H1 (cell line): Measurements from ENCODE around the gene FOXO6. TPM values are rescaled to one million over a fixed set of nuclear protein-coding genes. Genes with fewer than 3 reads are reported as not detected.

Source experiments
- CTCF ChIA-PET: fragments of 300-600 bp; sonication (Branson Sonifier 250); formaldehyde crosslinking; loops from one replicate; lab custom pipeline; 2021; ENCODE audit not compliant: partially characterized antibody; lab: Charles Lee
- POLR2A ChIA-PET: fragments of 300-600 bp; sonication (Branson Sonifier 250); formaldehyde crosslinking; loops from one replicate; lab custom pipeline; 2021; ENCODE audit warnings: inconsistent platforms; ENCODE audit not compliant: partially characterized antibody; lab: Charles Lee
- DNase-seq, 2 experiments: peaks; one replicate each; pipeline versions ENCODE4 v3.0.0 to v3.0.0-alpha.2; 2010 to 2022; ENCODE audit warnings: low spot score in 2 of 2, low read depth in 1 of 2, mixed read lengths in 1 of 2
- FAIRE-seq: peaks from 2 replicates; lab custom pipeline; 2011; peaks lifted over from hg19 to GRCh38; lab: Jason Lieb, UNC
- H2AFZ ChIP-seq: 2 replicates; pipeline ENCODE4 v1.8.1; 2012; ENCODE audit warnings: low read length, inconsistent platforms
- H2AK5ac ChIP-seq: 2 replicates; pipeline ENCODE4 v1.6.1; 2013; ENCODE audit warnings: low read depth, low read length
- H2BK120ac ChIP-seq: replicated peaks from 2 replicates; pipeline ENCODE3; 2013; ENCODE audit warnings: low read depth, low read length, inconsistent platforms
- H2BK12ac ChIP-seq: 2 replicates; pipeline ENCODE4 v1.6.1; 2013; ENCODE audit warnings: low read depth, low read length
- H2BK15ac ChIP-seq: 2 replicates; pipeline ENCODE4 v1.6.1; 2013; ENCODE audit warnings: low read length
- H2BK20ac ChIP-seq: 2 replicates; pipeline ENCODE4 v1.6.1; 2013; ENCODE audit warnings: low read length
- H2BK5ac ChIP-seq: 2 replicates; pipeline ENCODE4 v1.6.1; 2013; ENCODE audit warnings: low read depth, low read length
- H3K14ac ChIP-seq: 2 replicates; pipeline ENCODE4 v1.6.1; 2013; ENCODE audit warnings: inconsistent platforms; ENCODE audit not compliant: insufficient read length
- H3K18ac ChIP-seq: 2 replicates; pipeline ENCODE4 v1.6.1; 2013; ENCODE audit warnings: low read length; ENCODE audit errors: extremely low read depth
- H3K23ac ChIP-seq: 2 replicates; pipeline ENCODE4 v1.6.1; 2013; ENCODE audit warnings: inconsistent platforms; ENCODE audit not compliant: insufficient read length
- H3K23me2 ChIP-seq: 2 replicates; pipeline ENCODE4 v1.6.1; 2013; ENCODE audit warnings: low read depth, low read length
- H3K27ac ChIP-seq: 2 replicates; pipeline ENCODE4 v1.6.1; 2011; ENCODE audit warnings: low read depth, low read length, inconsistent platforms
- H3K27me3 ChIP-seq, 4 experiments: replicated peaks in 1 of 4; 1 replicate in 1 of 4; 2 replicates in 3 of 4; pipeline versions ENCODE4 v1.6.1 to v1.8.1; 2011 to 2013; ENCODE audit warnings: low read length in 3 of 4, mild to moderate bottlenecking in 3 of 4, inconsistent platforms in 2 of 4, mixed read lengths in 2 of 4, moderate library complexity in 1 of 4; ENCODE audit not compliant: control insufficient read depth in 3 of 4, insufficient read depth in 3 of 4; ENCODE audit errors: extremely low read depth in 1 of 4
- H3K36me3 ChIP-seq, 4 experiments: 2 replicates each; pipeline versions ENCODE4 v1.6.1 to v1.8.1; 2011 to 2013; ENCODE audit warnings: mild to moderate bottlenecking in 4 of 4, low read length in 3 of 4, moderate library complexity in 2 of 4, control low read depth in 1 of 4, inconsistent platforms in 1 of 4; ENCODE audit not compliant: insufficient read depth in 4 of 4, control insufficient read depth in 2 of 4
- H3K4ac ChIP-seq: replicated peaks from 2 replicates; pipeline ENCODE3; 2013; ENCODE audit warnings: low read length, low read depth, mixed read lengths, inconsistent platforms; ENCODE audit not compliant: insufficient read length
- H3K4me1 ChIP-seq, 4 experiments: replicated peaks in 1 of 4; 1 replicate in 1 of 4; 2 replicates in 3 of 4; pipeline versions ENCODE4 v1.6.1 to v1.8.1; 2011 to 2013; ENCODE audit warnings: low read length in 3 of 4, inconsistent platforms in 2 of 4, mixed read lengths in 1 of 4; ENCODE audit not compliant: insufficient read depth in 4 of 4, control insufficient read depth in 3 of 4
- H3K4me2 ChIP-seq, 2 experiments: 2 replicates each; pipeline versions ENCODE4 v1.6.1 to v1.8.1; 2011 to 2013; ENCODE audit warnings: low read depth in 2 of 2, low read length in 2 of 2, control low read depth in 1 of 2, inconsistent platforms in 1 of 2, mild to moderate bottlenecking in 1 of 2; ENCODE audit not compliant: insufficient read depth in 1 of 2
- H3K4me3 ChIP-seq, 4 experiments: fragments of 200-600, 300-600 bp in 1 of 4; sonication (generic), shearing (Covaris generic), sonication (Bioruptor Twin) in 1 of 4; 2 replicates each; pipeline versions ENCODE4 v1.5.1 to v1.8.1; 2011 to 2016; ENCODE audit warnings: low read length in 4 of 4, low read depth in 3 of 4, control low read depth in 2 of 4, inconsistent platforms in 2 of 4, mild to moderate bottlenecking in 2 of 4, mixed read lengths in 1 of 4, moderate library complexity in 1 of 4; ENCODE audit not compliant: insufficient read depth in 2 of 4; ENCODE audit errors: extremely low read depth in 1 of 4
- H3K56ac ChIP-seq: replicated peaks from 2 replicates; pipeline ENCODE3; 2013; ENCODE audit warnings: low read depth, mild to moderate bottlenecking, mixed read lengths, low read length, inconsistent platforms; ENCODE audit not compliant: insufficient read length
- H3K79me1 ChIP-seq: 2 replicates; pipeline ENCODE4 v1.6.1; 2013; ENCODE audit warnings: low read depth, low read length, control low read depth
- H3K79me2 ChIP-seq, 2 experiments: 2 replicates each; pipeline versions ENCODE4 v1.6.1 to v1.8.1; 2012 to 2013; ENCODE audit warnings: low read length in 2 of 2, mild to moderate bottlenecking in 2 of 2, inconsistent platforms in 1 of 2; ENCODE audit not compliant: insufficient read depth in 2 of 2, control insufficient read depth in 1 of 2
- H3K9ac ChIP-seq, 4 experiments: replicated peaks in 1 of 4; 1 replicate in 1 of 4; 2 replicates in 3 of 4; pipeline versions ENCODE4 v1.6.1 to v1.8.1; 2011 to 2013; ENCODE audit warnings: low read depth in 3 of 4, low read length in 3 of 4, control low read depth in 2 of 4, mild to moderate bottlenecking in 2 of 4, moderate library complexity in 2 of 4, inconsistent platforms in 1 of 4; ENCODE audit errors: extremely low read depth in 1 of 4
- H3K9me3 ChIP-seq, 2 experiments: 2 replicates each; pipeline versions ENCODE4 v1.6.1 to v1.8.1; 2012 to 2013; ENCODE audit warnings: mild to moderate bottlenecking in 2 of 2, moderate library complexity in 2 of 2, control low read depth in 1 of 2, inconsistent platforms in 1 of 2, low read depth in 1 of 2, low read length in 1 of 2, mixed read lengths in 1 of 2; ENCODE audit not compliant: insufficient read depth in 2 of 2
- H4K20me1 ChIP-seq, 2 experiments: replicated peaks in 1 of 2; 2 replicates each; pipeline versions ENCODE3 to v1.8.1; 2011 to 2013; ENCODE audit warnings: inconsistent platforms in 2 of 2, low read length in 2 of 2, mild to moderate bottlenecking in 1 of 2; ENCODE audit not compliant: insufficient read depth in 2 of 2, control insufficient read depth in 1 of 2
- H4K5ac ChIP-seq: 2 replicates; pipeline ENCODE4 v1.6.1; 2013; ENCODE audit warnings: low read length, low read depth, mixed read lengths, inconsistent platforms; ENCODE audit not compliant: insufficient read length
- H4K8ac ChIP-seq: 2 replicates; pipeline ENCODE4 v1.8.0; 2013; ENCODE audit warnings: mild to moderate bottlenecking, moderate library complexity, low read length, inconsistent platforms; ENCODE audit not compliant: insufficient read depth; ENCODE audit errors: extremely low read depth
- H4K91ac ChIP-seq: replicated peaks from 2 replicates; pipeline ENCODE3; 2013; ENCODE audit warnings: low read length, mixed read lengths, inconsistent platforms; ENCODE audit not compliant: insufficient read length
- CBX5 ChIP-seq: fragments of 300-800, 300-1000 bp; sonication (generic); IDR thresholded peaks from 2 replicates; pipeline ENCODE4 v1.7.1; 2016; ENCODE audit warnings: antibody characterized with exemption, low read length, low read depth
- CHD1 ChIP-seq: IDR thresholded peaks from 2 replicates; pipeline ENCODE4 v1.6.1; 2012; ENCODE audit warnings: low read depth, low read length, improper control_type of control experiment
- EZH2 ChIP-seq: fragments of 200-600 bp; sonication (generic); IDR thresholded peaks from 2 replicates; pipeline ENCODE4 v1.7.1; 2012; ENCODE audit warnings: low read depth, mild to moderate bottlenecking, moderate library complexity, low read length, inconsistent platforms; ENCODE audit not compliant: severe bottlenecking
- GTF2F1 ChIP-seq: IDR thresholded peaks from 2 replicates; pipeline ENCODE4 v1.6.1; 2012; ENCODE audit warnings: low read depth, low read length, improper control_type of control experiment, borderline replicate concordance
- MAX ChIP-seq: IDR thresholded peaks from 2 replicates; pipeline ENCODE4 v1.6.1; 2012; ENCODE audit warnings: inconsistent platforms
- NANOG ChIP-seq: IDR thresholded peaks from 2 replicates; pipeline ENCODE4 v1.6.1; 2011; ENCODE audit warnings: low read length, low read depth, mild to moderate bottlenecking, inconsistent platforms; ENCODE audit not compliant: insufficient read depth, poor library complexity, severe bottlenecking
- RNF2 ChIP-seq: fragments of 200-900, 300-1000 bp; sonication (generic); IDR thresholded peaks from 2 replicates; pipeline ENCODE4 v1.7.1; 2016; ENCODE audit warnings: borderline replicate concordance, low read depth, mild to moderate bottlenecking, antibody characterized with exemption, low read length; ENCODE audit not compliant: poor library complexity, severe bottlenecking; ENCODE audit errors: missing control alignments
- SIX5 ChIP-seq: IDR thresholded peaks from 2 replicates; pipeline ENCODE4 v1.6.1; 2011; ENCODE audit warnings: mild to moderate bottlenecking, low read depth, low read length
- TBP ChIP-seq: IDR thresholded peaks from 2 replicates; pipeline ENCODE4 v1.6.1; 2011; ENCODE audit warnings: low read depth, low read length, improper control_type of control experiment
- TCF12 ChIP-seq: IDR thresholded peaks from 2 replicates; pipeline ENCODE4 v1.6.1; 2011; ENCODE audit warnings: low read depth, mild to moderate bottlenecking, low read length
- WGBS, 2 experiments: shearing (Covaris generic) in 1 of 2; methylation state at CpG; one replicate each; pipeline versions ENCODE4 v1.1.6 to v1.1.7; 2013 to 2015; ENCODE audit warnings: low lambda C conversion rate in 2 of 2, mixed read lengths in 2 of 2, inconsistent platforms in 1 of 2, low coverage in 1 of 2, missing lambda C conversion rate in 1 of 2; ENCODE audit not compliant: insufficient replicate concordance in 2 of 2, insufficient coverage in 1 of 2, insufficient read length in 1 of 2; ENCODE audit errors: extremely low coverage in 1 of 2, missing lambda C conversion rate in 1 of 2; 5-methylcytosine and 5-hydroxymethylcytosine counted together
- polyA plus RNA-seq, 7 experiments: library from polyadenylated mRNA; depleted of rRNA in 3 of 7; stranded (reverse) in 5 of 7; unstranded in 2 of 7; fragments of >200 nt in 5 of 7; fragments of 200-250 nt in 2 of 7; gene quantifications; 1 replicate in 5 of 7; 2 replicates in 1 of 7; 4 replicates in 1 of 7; pipeline versions ENCODE4 v1.2.1 to v1.2.3, GENCODE V29; 2011 to 2013; ENCODE audit warnings: missing spikeins in 2 of 7, mixed read lengths in 2 of 7
- total RNA-seq: library from RNA; stranded (reverse); fragmentation: NEBNext Ultra II Directional; extraction: Animal tissue kit (Norgen Biotek cat#: 25700); gene quantifications from 2 replicates; pipeline ENCODE4 v1.2.1, GENCODE V29; 2021

Gene FOXO6
- total and polyA plus RNA-seq, 2 of the 8 experiments (the other 6 are each of a cell fraction or from before 2014, with no cell fraction given) = 0.59 to 3.0 TPM

GRCh38 chr1:41374711-41375110 is 13.5 kb downstream of the FOXO6 start:
- Histone ChIP-seq H3K4me2 (no peak overlapping the region), H3K14ac (no peak overlapping the region), H2BK5ac (0 out of 2 replicates have a peak overlapping the region, but pooled peaks have one; percentile 8), H3K4me1 (peaks cover 5 to 36% (median 27%) of the 10 kb centered on the region in 4 experiments), H2BK12ac (0 out of 2 replicates have a peak overlapping the region, but pooled peaks have one; percentile 5), H3K9me3 (no peaks in the 10 kb centered on the region), H4K8ac (no peak overlapping the region), H3K79me1 (no peaks in the 10 kb centered on the region; the same call in 1 of the 2 replicates), H3K79me2 (no peaks in the 10 kb centered on the region), H3K56ac (no peak overlapping the region), H2AK5ac (no peak overlapping the region), H4K5ac (no peak overlapping the region), H3K4ac (no peak overlapping the region), H2AFZ (no peak overlapping the region), H3K27me3 (peaks cover 0 to 5% (median 3%) of the 10 kb centered on the region in 4 experiments; a peak in 3 of 7 replicates), H3K23ac (no peak overlapping the region), H3K4me3 (no peak overlapping the region), H2BK120ac (no peak overlapping the region), H2BK20ac (no peak overlapping the region; the same call in 1 of the 2 replicates), H3K23me2 (peaks cover 2% of the 10 kb centered on the region; the same call in 1 of the 2 replicates), H3K18ac (no peak overlapping the region), H4K91ac (no peak overlapping the region), H3K36me3 (no peaks in the 10 kb centered on the region), H2BK15ac (peak overlapping the region; percentile 88; the same call in 1 of the 2 replicates), H3K27ac (no peak overlapping the region), H3K9ac (no peak overlapping the region), H4K20me1 (no peaks in the 10 kb centered on the region)
- no peak for DNase-seq
- 74% methylated on average over 6 of the region's 6 CpGs; no CpG with 5 or more reads in 1 of the 2 experiments for WGBS, 2 experiments
- ChIA-PET POLR2A (interaction anchor here (0.8 to 1.9 kb wide), 3 partner anchors 12 to 20 kb away, joined by 3 to 5 read pairs (median 5); no protein-coding TSS in a partner anchor), CTCF (interaction anchor here (0.7 to 2.6 kb wide), 9 partner anchors 12 to 58 kb away, joined by 3 to 8 read pairs (median 4); partner anchors contain the start of gene FOXO6)
- no peak for TF ChIP-seq TCF12
- no peak for TF ChIP-seq MAX
- no peak for TF ChIP-seq RNF2
- TF ChIP-seq EZH2 = no peak
- TF ChIP-seq GTF2F1 = no peak
- no peak for TF ChIP-seq TBP
- no peak for TF ChIP-seq CHD1
- TF ChIP-seq SIX5 = no peak
- no peak for TF ChIP-seq NANOG
- TF ChIP-seq CBX5 = no peak
- FAIRE-seq = no peak
